Motor neuron (in vitro differentiated cells): ENCODE data around the gene KIF26A. TPM values are rescaled to one million over a fixed set of nuclear protein-coding genes. Genes with fewer than 3 reads are reported as not detected.

Experiments used
- ATAC-seq, 8 experiments: fragments of 200-7000 bp; cut with Tn5 transposase; replicated peaks in 6 of 8; 2 replicates each; pipeline ENCODE4 v1.8.0; 2021; ENCODE audit warnings: mild to moderate bottlenecking in 8 of 8, moderate library complexity in 8 of 8
- H3K27ac ChIP-seq, 2 donors: fragments of 250-450 bp; sonication (Bioruptor Pico); 2 replicates each; pipeline ENCODE4 v1.9.0; 2021; ENCODE audit warnings: antibody characterized with exemption in 2 of 2, mild to moderate bottlenecking in 2 of 2, moderate library complexity in 1 of 2
- H3K4me1 ChIP-seq, 2 donors: fragments of 250-450 bp; sonication (Bioruptor Pico); replicated peaks in 1 of 2; 2 replicates each; pipeline ENCODE4 v1.6.1; 2021; ENCODE audit warnings: antibody characterized with exemption in 2 of 2, mild to moderate bottlenecking in 2 of 2, moderate library complexity in 1 of 2
- H3K4me3 ChIP-seq, 5 donors: fragments of 250-450 bp; sonication (Bioruptor Pico); 2 replicates each; pipeline ENCODE4 v1.9.0; 2021; ENCODE audit warnings: antibody characterized with exemption in 5 of 5, mild to moderate bottlenecking in 5 of 5, moderate library complexity in 4 of 5
- WGBS, 10 experiments: fragments of 450-650 bp; shearing (Covaris generic); methylation state at CpG; one replicate each; pipeline ENCODE4 v1.0.0; 2022; 5-methylcytosine and 5-hydroxymethylcytosine counted together
- in situ Hi-C, 9 experiments: fragments of 400-800 bp; cut with MboI; loops; one replicate each; pipeline ENCODE4 v1.15.0; 2021; ENCODE audit warnings: low sequenced_read_pairs in 9 of 9, low pct_unique_long_range_greater_than_20kb in 2 of 9; ENCODE audit not compliant: unreplicated experiment in 9 of 9
- total RNA-seq, 8 experiments: library from RNA; unstranded; fragments of 300-600 nt; gene quantifications; 2 replicates each; pipeline versions ENCODE4 v1.2.3 to v1.2.4, GENCODE V29; 2022

KIF26A gene
- total RNA-seq, 8 experiments from 2014 or later = 0.20 to 14.2 (median 8.2) TPM

DNA sequence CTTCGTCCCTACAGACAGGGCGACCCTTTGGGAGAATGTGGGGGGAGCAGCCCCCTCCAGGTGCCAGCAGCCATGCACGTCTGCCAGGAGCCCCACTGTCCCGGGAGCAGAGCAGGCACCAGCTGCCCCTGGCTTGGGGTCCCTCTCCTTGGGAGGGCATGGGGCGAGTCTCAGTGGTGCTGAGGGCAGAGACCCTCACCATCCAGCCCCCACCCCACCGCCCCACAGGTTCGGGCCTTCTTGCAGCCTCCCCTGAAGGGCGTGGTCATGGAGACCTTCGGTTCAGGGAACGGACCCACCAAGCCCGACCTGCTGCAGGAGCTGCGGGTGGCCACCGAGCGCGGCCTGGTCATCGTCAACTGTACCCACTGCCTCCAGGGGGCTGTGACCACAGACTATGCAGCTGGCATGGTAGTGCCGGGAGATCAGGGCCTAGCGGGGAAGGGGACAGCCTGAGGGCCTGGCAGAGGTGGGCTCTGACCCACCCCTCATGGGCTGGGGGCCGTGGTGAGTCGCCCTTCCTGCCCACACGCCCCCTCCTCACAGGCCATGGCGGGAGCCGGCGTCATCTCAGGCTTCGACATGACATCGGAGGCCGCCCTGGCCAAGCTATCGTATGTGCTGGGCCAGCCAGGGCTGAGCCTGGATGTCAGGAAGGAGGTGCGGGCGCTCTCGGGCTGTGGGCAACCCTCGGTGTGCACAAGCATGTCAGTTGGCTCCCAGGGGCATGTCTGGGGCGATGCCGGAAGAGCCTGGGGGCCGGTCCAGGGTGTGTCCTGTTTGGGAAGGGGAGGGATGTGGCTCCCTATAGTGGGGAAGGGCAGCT, 34.1 kb upstream of the KIF26A start:
- Histone ChIP-seq H3K4me3 (no peak overlapping the region), H3K27ac (no peak overlapping the region), H3K4me1 (peaks cover 24 to 30% of the 10 kb centered on the region in 2 donors)
- 95% methylated on average over 18 of the region's 35 CpGs; no CpG with 5 or more reads in 9 of the 10 experiments for WGBS, 10 experiments
- in situ Hi-C loops = no loop called here
- no peak for ATAC-seq

DNA sequence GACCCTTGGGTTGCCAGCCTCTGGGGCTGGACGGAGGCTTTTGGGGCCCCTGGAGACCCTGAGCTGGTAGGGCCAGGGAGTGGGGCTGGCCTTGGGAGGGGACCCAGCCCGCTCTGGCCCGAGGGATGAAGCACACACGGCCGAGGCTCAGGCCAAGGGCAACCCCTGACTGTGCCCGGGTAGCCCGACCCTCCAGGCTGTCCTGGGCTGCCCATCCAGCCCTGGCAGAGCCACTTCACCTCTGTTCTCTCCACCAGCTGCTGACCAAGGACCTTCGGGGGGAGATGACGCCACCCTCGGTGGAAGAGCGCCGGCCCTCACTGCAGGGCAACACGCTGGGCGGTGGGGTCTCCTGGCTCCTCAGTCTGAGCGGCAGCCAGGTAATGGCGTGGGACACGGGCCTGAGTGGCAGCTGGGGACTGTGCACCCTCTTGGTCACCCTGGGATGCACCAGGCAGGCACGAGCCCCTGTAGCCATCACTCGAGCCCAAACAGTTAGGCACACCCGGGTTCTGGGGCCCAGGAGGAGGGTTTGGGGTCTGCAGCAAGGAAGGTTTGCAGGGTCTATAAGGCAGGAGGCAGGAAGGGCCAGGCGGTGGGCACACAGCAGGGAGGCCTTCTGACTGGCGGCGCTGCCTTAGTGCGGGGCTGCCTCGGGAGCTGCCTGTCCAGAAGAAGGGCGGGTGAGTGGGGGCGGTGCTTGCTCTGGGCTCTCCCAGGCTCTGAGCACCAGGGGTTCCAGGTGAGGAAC, 33.1 kb upstream of the KIF26A start:
- WGBS, 10 experiments = 45 to 91% (median 70%) methylated on average over 2 to 6 of the region's 27 CpGs; no CpG with 5 or more reads in 7 of the 10 experiments
- ATAC-seq = no peak
- Histone ChIP-seq H3K27ac (no peak overlapping the region), H3K4me1 (peaks cover 25 to 28% of the 10 kb centered on the region in 2 donors), H3K4me3 (no peak overlapping the region)
- in situ Hi-C loops = no loop called here

DNA sequence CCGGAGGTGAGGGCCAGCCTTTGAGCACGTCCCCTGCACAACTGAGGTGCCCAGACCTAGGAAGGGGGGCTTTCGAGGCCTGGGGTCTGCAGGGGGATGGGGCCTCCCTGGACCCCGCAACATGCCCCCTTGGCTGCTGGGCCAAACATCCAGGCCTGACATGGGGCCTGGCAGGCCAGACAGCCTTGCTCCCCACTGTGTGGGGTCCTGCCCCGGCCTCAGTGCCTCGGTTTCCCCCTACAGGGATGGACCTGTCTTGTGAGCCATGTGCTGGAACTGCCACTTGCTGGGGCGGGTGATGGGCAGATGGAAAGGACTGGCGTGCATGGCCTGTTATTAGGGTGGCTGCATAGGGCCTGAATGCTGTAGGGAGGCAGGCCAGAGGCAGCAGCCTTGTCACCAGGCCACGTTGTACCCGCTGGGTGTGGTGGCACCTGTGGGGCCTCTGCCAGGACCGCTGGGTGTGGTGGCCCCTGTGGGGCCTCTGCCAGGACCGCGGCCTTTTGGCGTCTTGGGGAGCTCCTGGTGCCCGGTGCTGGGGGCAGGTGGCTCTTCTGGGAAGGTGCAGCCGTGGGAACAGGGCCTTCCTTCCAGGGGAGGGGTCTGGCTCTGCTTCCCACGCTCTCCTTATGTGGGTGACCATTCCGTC, 32.4 kb upstream of the KIF26A start:
- WGBS, 10 experiments = 41 to 100% (median 83%) methylated on average over 1 to 7 of the region's 18 CpGs; no CpG with 5 or more reads in 6 of the 10 experiments
- Histone ChIP-seq H3K4me1 (peaks cover 25 to 28% of the 10 kb centered on the region in 2 donors), H3K27ac (no peak overlapping the region), H3K4me3 (no peak overlapping the region)
- no peak for ATAC-seq
- in situ Hi-C loops = no loop called here

DNA sequence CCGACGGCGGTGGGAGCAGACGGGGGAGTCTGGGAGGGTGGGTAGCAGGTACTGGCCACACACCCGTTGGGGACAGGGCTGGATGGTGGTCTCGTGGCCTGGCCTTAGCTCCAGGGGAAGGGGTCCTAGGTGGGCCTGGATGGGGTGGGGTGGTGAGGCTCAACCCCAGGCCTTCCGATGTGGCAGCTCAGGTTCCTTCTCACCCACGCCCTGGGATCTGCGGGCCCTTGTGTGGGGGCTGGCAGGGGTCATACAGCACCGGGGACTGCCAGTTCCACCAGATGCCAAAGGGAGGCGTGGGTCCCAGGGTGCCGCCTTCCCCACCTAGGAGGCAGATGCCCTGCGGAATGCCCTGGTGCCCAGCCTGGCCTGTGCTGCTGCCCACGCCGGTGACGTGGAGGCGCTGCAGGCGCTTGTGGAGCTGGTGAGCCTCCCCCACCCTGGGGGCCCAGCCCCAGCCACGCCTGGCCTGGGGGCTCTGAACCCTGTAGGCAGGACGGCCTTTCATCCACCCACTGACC, 31.9 kb upstream of the KIF26A start:
- ATAC-seq = no peak

GRCh38 chr14:104107101-104107581, 31.2 kb upstream of the KIF26A start:
- 93% methylated on average over 3 of the region's 19 CpGs; no CpG with 5 or more reads in 8 of the 10 experiments for WGBS, 10 experiments
- no peak overlapping the region for H3K4me3 ChIP-seq
- in situ Hi-C loops = no loop called here
- H3K27ac ChIP-seq = no peak overlapping the region
- peaks cover 20 to 28% of the 10 kb centered on the region in 2 donors for H3K4me1 ChIP-seq
- ATAC-seq = no peak

More for the DNA sequence above, 31.9 kb upstream of the KIF26A start:
- H3K4me1 ChIP-seq = peaks cover 25 to 28% of the 10 kb centered on the region in 2 donors
- in situ Hi-C loops = no loop called here
- 90% methylated on average over 2 of the region's 20 CpGs; no CpG with 5 or more reads in 9 of the 10 experiments for WGBS, 10 experiments
- no peak overlapping the region for H3K27ac ChIP-seq
- no peak overlapping the region for H3K4me3 ChIP-seq

- ATAC-seq = peak in 5 of 8 experiments; percentile 38 to 70 (median 62)
- in situ Hi-C loops = no loop called here
- H3K4me3 ChIP-seq = no peak overlapping the region
- WGBS, 10 experiments = 20 to 90% (median 53%) methylated on average over 1 to 5 of the region's 32 CpGs; no CpG with 5 or more reads in 6 of the 10 experiments
- no peak overlapping the region for H3K27ac ChIP-seq
- H3K4me1 ChIP-seq = peaks cover 19 to 28% of the 10 kb centered on the region in 2 donors
Observed at GRCh38 chr14:104107611-104108569, 30.5 kb upstream of the KIF26A start.

GRCh38 chr14:104108570-104109541, 29.5 kb upstream of the KIF26A start:
- in situ Hi-C loops = no loop called here
- ATAC-seq = peak in 5 of 8 experiments; percentile 29 to 60 (median 58)
- Histone ChIP-seq H3K4me1 (peaks cover 19 to 25% of the 10 kb centered on the region in 2 donors), H3K27ac (peak overlapping the region in 1 of 2 donors; percentile 27), H3K4me3 (no peak overlapping the region)
- WGBS, 10 experiments = 40 to 77% (median 50%) methylated on average over 1 to 4 of the region's 26 CpGs; no CpG with 5 or more reads in 6 of the 10 experiments

- in situ Hi-C loops = no loop called here
- Histone ChIP-seq H3K27ac (no peak overlapping the region), H3K4me1 (peaks cover 19 to 22% of the 10 kb centered on the region in 2 donors), H3K4me3 (no peak overlapping the region)
- 82 to 100% methylated on average over 3 of the region's 24 CpGs; no CpG with 5 or more reads in 8 of the 10 experiments for WGBS, 10 experiments
- ATAC-seq = no peak
Observed at GRCh38 chr14:104109731-104110361, 28.5 kb upstream of the KIF26A start.

DNA sequence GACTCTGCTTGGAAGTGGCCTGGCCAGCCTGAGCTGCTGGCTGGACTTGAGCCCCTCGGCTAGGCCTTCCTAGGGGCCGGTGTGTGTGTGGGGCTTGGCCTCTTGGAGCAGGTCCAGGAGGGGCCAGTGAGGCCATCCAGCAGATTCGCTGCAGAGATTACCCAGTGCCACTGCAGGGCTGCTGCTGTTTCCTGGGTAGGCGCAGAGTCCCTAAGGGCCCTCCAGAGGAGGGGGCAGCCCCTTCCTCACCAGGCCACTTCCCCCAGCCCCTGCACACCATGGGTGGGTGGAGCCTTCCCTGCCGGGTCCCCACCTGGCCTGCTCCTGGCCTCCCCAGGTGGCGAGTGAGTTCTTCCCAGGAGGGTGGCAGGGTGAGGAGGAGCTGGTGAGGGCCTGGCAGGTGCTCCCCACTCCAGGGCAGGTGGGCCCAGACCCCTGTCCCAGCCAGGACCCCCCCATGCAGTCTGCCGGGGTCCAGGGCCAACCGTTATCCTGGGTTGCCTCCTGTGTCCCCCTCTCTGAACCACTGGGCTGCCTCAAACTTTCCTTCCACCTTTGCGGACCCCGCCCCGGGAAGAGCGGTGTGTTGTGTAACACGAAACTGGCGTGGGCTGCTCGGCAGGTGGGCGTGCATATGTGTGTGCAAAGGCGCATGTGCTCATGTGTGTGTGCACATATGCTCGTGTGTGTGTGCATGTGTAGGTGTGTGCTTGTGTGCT, 27.7 kb upstream of the KIF26A start:
- no peak for ATAC-seq
- in situ Hi-C loops = no loop called here
- Histone ChIP-seq H3K4me1 (peaks cover 19 to 22% of the 10 kb centered on the region in 2 donors), H3K27ac (no peak overlapping the region), H3K4me3 (no peak overlapping the region)
- 0 to 89% (median 39%) methylated on average over 1 to 6 of the region's 18 CpGs; no CpG with 5 or more reads in 6 of the 10 experiments for WGBS, 10 experiments
